ENCODE measurements around the gene RBM19.

GRCh38 chr12:113940357-113941207 is 25.5 kb downstream of the RBM19 start:
- no peak for TF ChIP-seq CTCF (IDR thresholded peaks at IDR 0.05 in 8 of 11, conservative IDR thresholded peaks at IDR 0.05 in 3 of 11)
- TF ChIP-seq POLR2A (IDR thresholded peaks at IDR 0.05) = no peak
- no peak for TF ChIP-seq POLR2AphosphoS5 (IDR thresholded peaks at IDR 0.05)
